ENCODE measurements around the gene LEUTX.
"Not testable (repeated sequence)": the region's sequence is repeated elsewhere in the genome, so short reads cannot be mapped to it uniquely, and the experiment has no call there.

Gene LEUTX

DNA sequence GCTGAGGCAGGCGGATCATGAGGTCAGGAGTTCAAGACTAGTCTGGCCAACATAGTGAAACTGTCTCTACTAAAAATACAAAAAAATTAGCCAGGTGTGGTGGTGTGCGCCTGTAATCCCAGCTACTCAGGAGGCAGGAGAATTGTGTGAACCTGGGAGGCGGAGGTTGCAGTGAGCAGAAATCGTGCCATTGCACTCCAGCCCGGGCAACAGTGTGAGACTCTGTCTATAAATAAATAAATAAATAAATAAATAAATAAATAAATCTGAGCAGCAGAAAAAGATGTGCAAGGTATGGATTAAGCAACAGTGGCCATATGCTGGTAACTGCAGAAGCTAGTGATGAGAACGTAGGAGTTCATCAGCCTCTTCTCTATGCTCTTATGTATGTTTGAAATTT is 35.5 kb downstream of the LEUTX start:
- not testable (repeated sequence) for DNase-seq (ENCODE audit: low spot score); H2BK12ac ChIP-seq (ENCODE audit: low read length); H3K4me1 ChIP-seq (ENCODE audit: control insufficient read depth in 2 of 2, insufficient read depth in 1 of 2, low read depth in 1 of 2, low read length in 2 of 2); H3K9me3 ChIP-seq (replicated peaks in 1 of 2; ENCODE audit: control insufficient read depth in 2 of 2, insufficient read depth in 1 of 2, low read depth in 1 of 2, low read length in 2 of 2); H3K4me3 ChIP-seq (ENCODE audit: low read length in 2 of 2); H3K9ac ChIP-seq (ENCODE audit: low read depth, low read length, poor library complexity); H4K8ac ChIP-seq (ENCODE audit: low read depth, low read length); H2BK5ac ChIP-seq (ENCODE audit: low read length); H3K36me3 ChIP-seq (replicated peaks in 1 of 2; ENCODE audit: control insufficient read depth in 2 of 2, insufficient read depth in 2 of 2, low read length in 2 of 2); H3K14ac ChIP-seq (ENCODE audit: low read length); H3K27me3 ChIP-seq (ENCODE audit: control insufficient read depth in 3 of 3, insufficient read depth in 3 of 3, low read depth in 1 of 3, low read length in 3 of 3); H3K79me1 ChIP-seq (ENCODE audit: low read depth, low read length); H3K27ac ChIP-seq (replicated peaks; ENCODE audit: low read length); H2AFZ ChIP-seq (ENCODE audit: low read length); H2AK5ac ChIP-seq (ENCODE audit: low read depth, low read length); H3K18ac ChIP-seq (ENCODE audit: low read length); H4K91ac ChIP-seq (ENCODE audit: low read depth, low read length, poor library complexity); H2BK120ac ChIP-seq (ENCODE audit: low read depth, low read length); H3K4ac ChIP-seq (ENCODE audit: low read length); H3K23ac ChIP-seq (ENCODE audit: low read depth, low read length, poor library complexity); H3K4me2 ChIP-seq (ENCODE audit: insufficient read depth, low read length, poor library complexity, severe bottlenecking); H2BK15ac ChIP-seq (ENCODE audit: low read length)
- no CpG with 5 or more reads among the region's 6 CpGs for WGBS, 2 donors (ENCODE audit: extremely low coverage in 2 of 2, insufficient read length in 2 of 2, insufficient replicate concordance in 1 of 2)

DNA sequence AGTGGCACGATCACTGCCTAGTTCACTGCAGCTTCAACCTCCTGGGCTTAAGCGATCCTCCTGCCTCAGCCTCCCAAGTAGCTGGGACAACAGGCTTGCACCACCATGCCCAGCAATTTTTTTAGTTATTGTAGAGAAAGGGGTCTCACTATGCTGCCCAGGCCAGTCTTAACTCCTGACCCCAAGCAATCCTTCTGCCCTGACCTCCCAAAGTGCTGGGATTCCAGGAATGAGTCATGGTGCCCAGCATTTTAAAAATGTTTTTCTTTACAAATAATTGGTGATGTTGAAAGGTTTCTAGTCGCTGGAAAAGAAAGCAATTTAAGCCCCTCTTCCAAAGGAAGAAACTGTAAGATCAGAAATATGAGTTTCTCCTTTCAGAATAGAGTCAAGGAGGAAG is 35.9 kb downstream of the LEUTX start:
- no peak overlapping the region for H3K27ac ChIP-seq (replicated peaks; ENCODE audit: low read length)
- no CpG with 5 or more reads among the region's 3 CpGs for WGBS, 2 donors (ENCODE audit: extremely low coverage in 2 of 2, insufficient read length in 2 of 2, insufficient replicate concordance in 1 of 2)

DNA sequence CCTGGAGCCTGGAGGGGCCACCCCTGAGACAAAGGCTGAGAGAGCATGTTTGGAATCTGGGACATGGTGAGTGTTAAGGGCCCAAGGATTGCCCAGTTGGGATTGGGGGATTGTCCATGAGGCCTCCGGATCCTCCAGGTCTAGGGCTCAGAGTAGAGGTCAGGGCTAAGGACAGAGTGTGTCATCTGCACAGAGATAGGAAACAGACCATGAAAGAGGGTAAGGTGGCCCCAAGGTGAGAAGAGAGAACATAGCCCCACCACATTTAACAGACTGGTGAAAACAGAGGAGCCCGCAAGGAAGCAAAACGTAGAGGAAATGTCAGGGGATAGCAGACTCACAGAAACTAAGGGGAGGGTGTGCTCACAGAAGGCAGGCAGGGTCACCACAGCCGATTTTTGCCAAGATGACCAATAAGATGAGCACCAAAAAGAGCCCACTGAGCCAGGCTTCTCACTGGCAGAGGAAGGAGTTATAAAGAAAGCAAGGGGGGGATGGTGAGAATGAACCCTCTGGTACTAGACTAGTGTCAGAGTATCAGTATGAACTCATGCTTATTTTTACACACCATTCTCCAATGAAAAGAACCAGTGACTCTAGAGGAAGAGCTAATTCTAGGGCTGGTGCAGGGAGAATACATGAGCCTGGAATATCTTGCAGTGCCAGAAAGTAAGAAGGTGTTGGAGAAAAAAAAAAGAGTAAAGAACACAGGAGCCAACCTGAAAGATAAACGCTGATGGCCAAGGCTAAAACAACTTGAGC is 37.8 kb downstream of the LEUTX start:
- H2AK5ac ChIP-seq (ENCODE audit: low read depth, low read length), result no peak overlapping the region
- no peak overlapping the region for H2BK12ac ChIP-seq (ENCODE audit: low read length)
- no peak overlapping the region for H2BK120ac ChIP-seq (ENCODE audit: low read depth, low read length)
- DNase-seq (ENCODE audit: low spot score), result no peak
- H2AFZ ChIP-seq (ENCODE audit: low read length), result no peak overlapping the region
- H3K4me3 ChIP-seq (ENCODE audit: low read length in 2 of 2), result no peak overlapping the region
- H3K79me1 ChIP-seq (ENCODE audit: low read depth, low read length), result no peaks in the 10 kb centered on the region
- no peak overlapping the region for H3K4ac ChIP-seq (ENCODE audit: low read length)
- no peak overlapping the region for H3K14ac ChIP-seq (ENCODE audit: low read length)
- H3K9ac ChIP-seq (ENCODE audit: low read depth, low read length, poor library complexity), result no peak overlapping the region
- H4K91ac ChIP-seq (ENCODE audit: low read depth, low read length, poor library complexity), result no peak overlapping the region
- no CpG with 5 or more reads among the region's 5 CpGs for WGBS, 2 donors (ENCODE audit: extremely low coverage in 2 of 2, insufficient read length in 2 of 2, insufficient replicate concordance in 1 of 2)
- peaks cover 4 to 5% of the 10 kb centered on the region in 2 donors for H3K36me3 ChIP-seq (replicated peaks in 1 of 2; ENCODE audit: control insufficient read depth in 2 of 2, insufficient read depth in 2 of 2, low read length in 2 of 2)
- no peak overlapping the region for H2BK15ac ChIP-seq (ENCODE audit: low read length)
- H3K4me1 ChIP-seq (ENCODE audit: control insufficient read depth in 2 of 2, insufficient read depth in 1 of 2, low read depth in 1 of 2, low read length in 2 of 2), result no peaks in the 10 kb centered on the region
- no peak overlapping the region for H3K27ac ChIP-seq (replicated peaks; ENCODE audit: low read length)
- H3K27me3 ChIP-seq (ENCODE audit: control insufficient read depth in 3 of 3, insufficient read depth in 3 of 3, low read depth in 1 of 3, low read length in 3 of 3), result no peaks in the 10 kb centered on the region
- no peak overlapping the region for H3K23ac ChIP-seq (ENCODE audit: low read depth, low read length, poor library complexity)
- no peak overlapping the region for H3K4me2 ChIP-seq (ENCODE audit: insufficient read depth, low read length, poor library complexity, severe bottlenecking)
- H2BK5ac ChIP-seq (ENCODE audit: low read length), result no peak overlapping the region
- H4K8ac ChIP-seq (ENCODE audit: low read depth, low read length), result no peak overlapping the region
- no peak overlapping the region for H3K18ac ChIP-seq (ENCODE audit: low read length)
- H3K9me3 ChIP-seq (replicated peaks in 1 of 2; ENCODE audit: control insufficient read depth in 2 of 2, insufficient read depth in 1 of 2, low read depth in 1 of 2, low read length in 2 of 2), result peaks cover 0 to 2% of the 10 kb centered on the region in 2 donors

More for the DNA sequence above, 35.9 kb downstream of the LEUTX start:
- DNase-seq (ENCODE audit: low spot score), result no peak
- no peak overlapping the region for H2BK120ac ChIP-seq (ENCODE audit: low read depth, low read length)
- H3K79me1 ChIP-seq (ENCODE audit: low read depth, low read length), result no peaks in the 10 kb centered on the region
- no peak overlapping the region for H2BK5ac ChIP-seq (ENCODE audit: low read length)
- no peak overlapping the region for H2BK12ac ChIP-seq (ENCODE audit: low read length)
- no peak overlapping the region for H3K4me2 ChIP-seq (ENCODE audit: insufficient read depth, low read length, poor library complexity, severe bottlenecking)
- no peak overlapping the region for H3K18ac ChIP-seq (ENCODE audit: low read length)
- no peak overlapping the region for H3K14ac ChIP-seq (ENCODE audit: low read length)
- no peak overlapping the region for H3K9ac ChIP-seq (ENCODE audit: low read depth, low read length, poor library complexity)
- H3K4ac ChIP-seq (ENCODE audit: low read length), result no peak overlapping the region
- no peak overlapping the region for H4K8ac ChIP-seq (ENCODE audit: low read depth, low read length)
- no peak overlapping the region for H2BK15ac ChIP-seq (ENCODE audit: low read length)
- no peak overlapping the region for H3K4me3 ChIP-seq (ENCODE audit: low read length in 2 of 2)
- H3K23ac ChIP-seq (ENCODE audit: low read depth, low read length, poor library complexity), result no peak overlapping the region
- no peak overlapping the region for H2AK5ac ChIP-seq (ENCODE audit: low read depth, low read length)
- H3K27me3 ChIP-seq (ENCODE audit: control insufficient read depth in 3 of 3, insufficient read depth in 3 of 3, low read depth in 1 of 3, low read length in 3 of 3), result no peaks in the 10 kb centered on the region
- H2AFZ ChIP-seq (ENCODE audit: low read length), result no peak overlapping the region
- no peak overlapping the region for H4K91ac ChIP-seq (ENCODE audit: low read depth, low read length, poor library complexity)
- H3K4me1 ChIP-seq (ENCODE audit: control insufficient read depth in 2 of 2, insufficient read depth in 1 of 2, low read depth in 1 of 2, low read length in 2 of 2), result no peaks in the 10 kb centered on the region
- peaks cover 2 to 5% of the 10 kb centered on the region in 2 donors for H3K36me3 ChIP-seq (replicated peaks in 1 of 2; ENCODE audit: control insufficient read depth in 2 of 2, insufficient read depth in 2 of 2, low read length in 2 of 2)
- no peaks in the 10 kb centered on the region for H3K9me3 ChIP-seq (replicated peaks in 1 of 2; ENCODE audit: control insufficient read depth in 2 of 2, insufficient read depth in 1 of 2, low read depth in 1 of 2, low read length in 2 of 2)

DNA sequence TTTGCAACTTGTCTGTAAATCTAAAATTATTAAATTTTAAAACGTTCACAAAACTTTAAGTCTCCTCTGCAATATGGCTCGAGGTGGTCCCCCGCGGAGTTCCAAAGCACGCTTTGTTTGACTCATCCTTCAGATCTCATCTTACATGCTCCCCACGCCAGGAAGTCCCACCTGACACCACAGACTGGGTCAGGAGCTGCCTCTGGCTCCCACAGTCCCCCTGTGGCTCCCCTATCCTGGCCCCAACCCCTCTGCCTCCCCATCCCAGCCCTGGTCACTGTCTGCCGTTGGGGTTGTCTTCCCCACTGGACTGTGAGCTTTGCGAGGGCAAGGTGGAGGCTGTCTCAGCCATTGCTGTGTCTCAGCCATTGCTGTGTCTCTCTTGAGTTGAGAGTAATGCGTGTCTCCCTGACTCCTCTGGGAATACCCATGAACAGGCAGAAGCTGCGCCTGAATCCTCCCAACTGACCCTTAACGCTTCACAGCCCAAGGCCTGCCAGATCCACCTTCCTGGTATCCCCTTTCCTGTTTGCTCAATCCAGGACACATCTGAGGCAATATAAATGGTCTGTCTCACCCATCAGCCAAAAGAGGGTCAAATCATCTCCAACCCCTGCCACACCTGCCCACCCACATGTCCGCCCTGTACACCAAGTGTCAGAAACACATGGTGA is 39.4 kb downstream of the LEUTX start:
- WGBS, 2 donors (ENCODE audit: extremely low coverage in 2 of 2, insufficient read length in 2 of 2, insufficient replicate concordance in 1 of 2), result no CpG with 5 or more reads among the region's 12 CpGs
- H3K9me3 ChIP-seq (replicated peaks in 1 of 2; ENCODE audit: control insufficient read depth in 2 of 2, insufficient read depth in 1 of 2, low read depth in 1 of 2, low read length in 2 of 2), result peaks cover 0 to 2% of the 10 kb centered on the region in 2 donors
- no peaks in the 10 kb centered on the region for H3K27me3 ChIP-seq (ENCODE audit: control insufficient read depth in 3 of 3, insufficient read depth in 3 of 3, low read depth in 1 of 3, low read length in 3 of 3)
- H3K23ac ChIP-seq (ENCODE audit: low read depth, low read length, poor library complexity), result no peak overlapping the region
- H4K91ac ChIP-seq (ENCODE audit: low read depth, low read length, poor library complexity), result no peak overlapping the region
- H3K18ac ChIP-seq (ENCODE audit: low read length), result no peak overlapping the region
- peaks cover 4 to 5% of the 10 kb centered on the region in 2 donors for H3K36me3 ChIP-seq (replicated peaks in 1 of 2; ENCODE audit: control insufficient read depth in 2 of 2, insufficient read depth in 2 of 2, low read length in 2 of 2)
- DNase-seq (ENCODE audit: low spot score), result no peak
- H3K14ac ChIP-seq (ENCODE audit: low read length), result no peak overlapping the region
- no peak overlapping the region for H2BK12ac ChIP-seq (ENCODE audit: low read length)
- H3K4me3 ChIP-seq (ENCODE audit: low read length in 2 of 2), result no peak overlapping the region
- H3K4me1 ChIP-seq (ENCODE audit: control insufficient read depth in 2 of 2, insufficient read depth in 1 of 2, low read depth in 1 of 2, low read length in 2 of 2), result peaks cover 0 to 4% of the 10 kb centered on the region in 2 donors
- no peak overlapping the region for H2BK5ac ChIP-seq (ENCODE audit: low read length)
- no peak overlapping the region for H3K27ac ChIP-seq (replicated peaks; ENCODE audit: low read length)
- H3K79me1 ChIP-seq (ENCODE audit: low read depth, low read length), result no peaks in the 10 kb centered on the region
- H3K9ac ChIP-seq (ENCODE audit: low read depth, low read length, poor library complexity), result peak overlapping the region; percentile 63
- H2BK15ac ChIP-seq (ENCODE audit: low read length), result no peak overlapping the region
- no peak overlapping the region for H2BK120ac ChIP-seq (ENCODE audit: low read depth, low read length)
- H2AFZ ChIP-seq (ENCODE audit: low read length), result no peak overlapping the region
- H3K4me2 ChIP-seq (ENCODE audit: insufficient read depth, low read length, poor library complexity, severe bottlenecking), result no peak overlapping the region
- no peak overlapping the region for H3K4ac ChIP-seq (ENCODE audit: low read length)
- H2AK5ac ChIP-seq (ENCODE audit: low read depth, low read length), result no peak overlapping the region
- H4K8ac ChIP-seq (ENCODE audit: low read depth, low read length), result no peak overlapping the region

Data from neuronal stem cell (in vitro differentiated cells).